ENCODE results near the gene FRMD3.

FRMD3 gene

GRCh38 chr9:83459830-83460229, 78.4 kb downstream of the FRMD3 start:
- POLR2A ChIA-PET = no interaction called here
- no peak for TF ChIP-seq FOXK2 (IDR thresholded peaks at IDR 0.05)
- no peak for DNase-seq (ENCODE audit: extremely low spot score)
- CTCF ChIA-PET = no interaction called here

GRCh38 chr9:83458530-83458929, 79.7 kb downstream of the FRMD3 start:
- POLR2A ChIA-PET = no interaction called here
- CTCF ChIA-PET = no interaction called here
- TF ChIP-seq FOXA1 (IDR thresholded peaks at IDR 0.05) = no peak
- TF ChIP-seq BHLHE40 (IDR thresholded peaks at IDR 0.05; ENCODE audit: borderline replicate concordance) = no peak
- TF ChIP-seq, protein P1, sequence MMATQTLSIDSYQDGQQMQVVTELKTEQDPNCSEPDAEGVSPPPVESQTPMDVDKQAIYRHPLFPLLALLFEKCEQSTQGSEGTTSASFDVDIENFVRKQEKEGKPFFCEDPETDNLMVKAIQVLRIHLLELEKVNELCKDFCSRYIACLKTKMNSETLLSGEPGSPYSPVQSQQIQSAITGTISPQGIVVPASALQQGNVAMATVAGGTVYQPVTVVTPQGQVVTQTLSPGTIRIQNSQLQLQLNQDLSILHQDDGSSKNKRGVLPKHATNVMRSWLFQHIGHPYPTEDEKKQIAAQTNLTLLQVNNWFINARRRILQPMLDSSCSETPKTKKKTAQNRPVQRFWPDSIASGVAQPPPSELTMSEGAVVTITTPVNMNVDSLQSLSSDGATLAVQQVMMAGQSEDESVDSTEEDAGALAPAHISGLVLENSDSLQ (IDR thresholded peaks at IDR 0.05) = no peak
- no peak for TF ChIP-seq NFRKB (IDR thresholded peaks at IDR 0.05)
- TF ChIP-seq FOXM1 (IDR thresholded peaks at IDR 0.05; ENCODE audit: borderline replicate concordance) = no peak
- no peak for TF ChIP-seq ELF4 (IDR thresholded peaks at IDR 0.05)
- no peak for TF ChIP-seq SUZ12 (IDR thresholded peaks at IDR 0.05)
- TF ChIP-seq L3MBTL2 (conservative IDR thresholded peaks at IDR 0.05) = no peak
- TF ChIP-seq TARDBP (IDR thresholded peaks at IDR 0.05) = no peak
- TF ChIP-seq LEF1 (IDR thresholded peaks at IDR 0.05; ENCODE audit: borderline replicate concordance) = no peak
- TF ChIP-seq HDGF (IDR thresholded peaks at IDR 0.05; ENCODE audit: borderline replicate concordance) = no peak
- TF ChIP-seq ARNT (IDR thresholded peaks at IDR 0.05) = no peak
- TF ChIP-seq ZNF384 (IDR thresholded peaks at IDR 0.05) = no peak
- no peak for DNase-seq (ENCODE audit: extremely low spot score)

DNA sequence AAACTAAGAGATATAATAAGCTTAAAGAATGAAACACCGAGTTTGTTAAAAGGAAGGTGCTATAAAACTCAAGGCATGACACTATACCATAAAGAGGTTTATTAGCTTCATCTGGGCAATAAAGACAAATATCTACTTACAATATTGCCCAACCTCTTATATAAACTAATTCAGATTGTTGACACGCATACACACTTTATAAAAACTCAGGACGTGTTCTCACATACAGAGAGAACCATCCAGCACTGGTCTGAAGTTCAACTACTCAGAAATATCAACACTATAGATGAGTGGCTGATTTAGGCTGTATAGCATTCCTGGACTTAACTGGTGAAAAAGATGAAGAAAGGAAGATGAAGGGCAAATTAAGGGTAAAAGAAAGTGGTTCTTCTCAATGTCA, 81.2 kb downstream of the FRMD3 start:
- ChIA-PET POLR2A (no interaction called here), CTCF (no interaction called here)
- TF ChIP-seq ELF4 (IDR thresholded peaks at IDR 0.05) = no peak
- no peak for TF ChIP-seq CTBP1 (IDR thresholded peaks at IDR 0.05; ENCODE audit: borderline replicate concordance)
- no peak for TF ChIP-seq TARDBP (IDR thresholded peaks at IDR 0.05)
- TF ChIP-seq L3MBTL2 (conservative IDR thresholded peaks at IDR 0.05) = no peak
- TF ChIP-seq ZNF384 (IDR thresholded peaks at IDR 0.05) = no peak
- no peak for TF ChIP-seq LEF1 (IDR thresholded peaks at IDR 0.05; ENCODE audit: borderline replicate concordance)
- TF ChIP-seq FOXK2 (IDR thresholded peaks at IDR 0.05) = no peak
- no peak for TF ChIP-seq FOXM1 (IDR thresholded peaks at IDR 0.05; ENCODE audit: borderline replicate concordance)
- TF ChIP-seq ARNT (IDR thresholded peaks at IDR 0.05) = no peak
- TF ChIP-seq HDGF (IDR thresholded peaks at IDR 0.05; ENCODE audit: borderline replicate concordance) = no peak
- TF ChIP-seq SUZ12 (IDR thresholded peaks at IDR 0.05) = no peak
- DNase-seq (ENCODE audit: extremely low spot score) = no peak

DNA sequence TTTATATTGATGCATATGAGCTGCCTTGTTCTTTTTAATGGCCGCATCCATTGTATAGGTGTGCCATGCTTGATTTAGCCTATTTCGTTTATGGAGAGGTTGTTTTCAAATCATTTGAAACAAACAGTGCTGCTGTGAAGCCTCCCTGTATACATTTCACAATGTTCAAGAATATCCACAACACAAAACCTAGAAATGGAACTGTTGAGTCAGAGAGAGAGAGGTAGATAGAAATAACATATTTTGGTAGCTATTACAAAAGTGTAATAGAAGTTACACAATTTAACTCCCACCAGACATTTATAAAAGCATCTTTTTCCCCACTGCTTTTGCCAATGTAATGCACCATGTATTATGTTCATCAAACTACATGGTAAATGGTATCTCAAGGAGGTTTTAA, 82.0 kb downstream of the FRMD3 start:
- no peak for DNase-seq (ENCODE audit: extremely low spot score)
- ChIA-PET POLR2A (no interaction called here), CTCF (no interaction called here)
- no peak for TF ChIP-seq HDGF (IDR thresholded peaks at IDR 0.05; ENCODE audit: borderline replicate concordance)
- TF ChIP-seq BHLHE40 (IDR thresholded peaks at IDR 0.05; ENCODE audit: borderline replicate concordance) = no peak
- no peak for TF ChIP-seq SP1 (IDR thresholded peaks at IDR 0.05)
- no peak for TF ChIP-seq FOXK2 (IDR thresholded peaks at IDR 0.05)
- TF ChIP-seq L3MBTL2 (conservative IDR thresholded peaks at IDR 0.05) = no peak
- TF ChIP-seq LEF1 (IDR thresholded peaks at IDR 0.05; ENCODE audit: borderline replicate concordance) = no peak
- TF ChIP-seq, protein P1 (IDR thresholded peaks at IDR 0.05) = no peak
- TF ChIP-seq NFRKB (IDR thresholded peaks at IDR 0.05) = no peak

DNA sequence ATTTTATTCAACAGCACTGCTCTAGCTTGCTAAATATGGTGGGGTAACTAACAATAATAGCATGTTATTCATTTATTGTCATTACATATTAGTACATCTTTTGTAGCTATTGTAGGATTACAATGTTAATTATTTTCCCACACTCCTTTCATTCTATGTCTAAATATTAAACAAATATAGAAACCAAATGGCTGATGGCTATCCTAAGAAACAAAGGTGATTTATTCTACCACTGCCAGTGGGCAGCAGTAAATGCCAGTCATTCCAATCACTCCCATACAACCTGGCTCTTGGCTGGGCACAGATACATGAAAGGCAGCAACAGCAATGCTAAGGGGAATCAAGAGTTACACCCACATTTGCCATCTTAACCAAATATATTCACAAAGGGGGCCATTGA, 84.1 kb downstream of the FRMD3 start:
- ChIA-PET CTCF (no interaction called here), POLR2A (no interaction called here)
- no peak for TF ChIP-seq CTBP1 (IDR thresholded peaks at IDR 0.05; ENCODE audit: borderline replicate concordance)
- TF ChIP-seq ZNF384 (IDR thresholded peaks at IDR 0.05) = no peak
- TF ChIP-seq BHLHE40 (IDR thresholded peaks at IDR 0.05; ENCODE audit: borderline replicate concordance) = no peak
- TF ChIP-seq SUZ12 (IDR thresholded peaks at IDR 0.05) = no peak
- TF ChIP-seq SP1 (IDR thresholded peaks at IDR 0.05) = no peak
- no peak for TF ChIP-seq TARDBP (IDR thresholded peaks at IDR 0.05)
- TF ChIP-seq, protein P1 (IDR thresholded peaks at IDR 0.05) = no peak
- TF ChIP-seq FOXM1 (IDR thresholded peaks at IDR 0.05; ENCODE audit: borderline replicate concordance) = no peak
- DNase-seq (ENCODE audit: extremely low spot score) = no peak

GRCh38 chr9:83451308-83451707, 86.9 kb downstream of the FRMD3 start:
- TF ChIP-seq, protein P1 (IDR thresholded peaks at IDR 0.05) = no peak
- TF ChIP-seq ELF4 (IDR thresholded peaks at IDR 0.05) = no peak
- no peak for TF ChIP-seq LEF1 (IDR thresholded peaks at IDR 0.05; ENCODE audit: borderline replicate concordance)
- TF ChIP-seq HDGF (IDR thresholded peaks at IDR 0.05; ENCODE audit: borderline replicate concordance) = no peak
- no peak for TF ChIP-seq ARNT (IDR thresholded peaks at IDR 0.05)
- no peak for TF ChIP-seq FOXM1 (IDR thresholded peaks at IDR 0.05; ENCODE audit: borderline replicate concordance)
- TF ChIP-seq ZNF384 (IDR thresholded peaks at IDR 0.05) = no peak
- no peak for DNase-seq (ENCODE audit: extremely low spot score)
- CTCF ChIA-PET = no interaction called here
- POLR2A ChIA-PET = no interaction called here

- no peak for DNase-seq (ENCODE audit: extremely low spot score)
- CTCF ChIA-PET = no interaction called here
- no peak for TF ChIP-seq SUZ12 (IDR thresholded peaks at IDR 0.05)
- no peak for TF ChIP-seq LEF1 (IDR thresholded peaks at IDR 0.05; ENCODE audit: borderline replicate concordance)
- no peak for TF ChIP-seq HDGF (IDR thresholded peaks at IDR 0.05; ENCODE audit: borderline replicate concordance)
- no peak for TF ChIP-seq TARDBP (IDR thresholded peaks at IDR 0.05)
- TF ChIP-seq BHLHE40 (IDR thresholded peaks at IDR 0.05; ENCODE audit: borderline replicate concordance) = no peak
- TF ChIP-seq L3MBTL2 (conservative IDR thresholded peaks at IDR 0.05) = no peak
- TF ChIP-seq FOXM1 (IDR thresholded peaks at IDR 0.05; ENCODE audit: borderline replicate concordance) = no peak
- no peak for TF ChIP-seq ARNT (IDR thresholded peaks at IDR 0.05)
- no peak for TF ChIP-seq FOXA1 (IDR thresholded peaks at IDR 0.05)
- TF ChIP-seq ZNF384 (IDR thresholded peaks at IDR 0.05) = no peak
- TF ChIP-seq, protein P1 (IDR thresholded peaks at IDR 0.05) = no peak
- no peak for TF ChIP-seq FOXK2 (IDR thresholded peaks at IDR 0.05)
- TF ChIP-seq SP1 (IDR thresholded peaks at IDR 0.05) = no peak
- no peak for TF ChIP-seq CTBP1 (IDR thresholded peaks at IDR 0.05; ENCODE audit: borderline replicate concordance)
- TF ChIP-seq NFRKB (IDR thresholded peaks at IDR 0.05) = no peak
- TF ChIP-seq ELF4 (IDR thresholded peaks at IDR 0.05) = no peak
- POLR2A ChIA-PET = no interaction called here
Measured at GRCh38 chr9:83449983-83450382, 88.2 kb downstream of the FRMD3 start.

Data from HEK293T (cell line).